ENCODE measurements around the gene PTGR1. TPM values are rescaled to one million over a fixed set of nuclear protein-coding genes. Genes with fewer than 3 reads are reported as not detected.
A peak's percentile ranks its signal among the peaks of the same experiment; 100 is the strongest.
"Not testable (repeated sequence)": the region's sequence is repeated elsewhere in the genome, so short reads cannot be mapped to it uniquely, and the experiment has no call there.

The PTGR1 gene
- total RNA-seq (2014; rRNA removed; shearing (Covaris generic)) = 166 and 176 TPM in 2 replicates

- peak; percentile 93 for DNase-seq (ENCODE audit: low read depth)
Observed at GRCh38 chr9:111599092-111599954, at the start of gene PTGR1. Gene PTGR1 (minus strand): TSS chr9:111599647. CDS start chr9:111597422, 2,225 bp downstream.

GRCh38 chr9:111649016-111649415 lies 49.6 kb upstream of the PTGR1 start:
- DNase-seq (ENCODE audit: low read depth) = no peak

GRCh38 chr9:111648066-111648465 lies 48.6 kb upstream of the PTGR1 start:
- DNase-seq (ENCODE audit: low read depth) = no peak

GRCh38 chr9:111646417-111646816 lies 47.0 kb upstream of the PTGR1 start:
- no peak for DNase-seq (ENCODE audit: low read depth)

GRCh38 chr9:111645806-111646205 lies 46.4 kb upstream of the PTGR1 start:
- peak; percentile 28 for DNase-seq (ENCODE audit: low read depth)

GRCh38 chr9:111644195-111644772 lies 44.8 kb upstream of the PTGR1 start:
- no peak for DNase-seq (ENCODE audit: low read depth)

GRCh38 chr9:111637421-111637950 lies 38.0 kb upstream of the PTGR1 start:
- no peak for DNase-seq (ENCODE audit: low read depth)

- DNase-seq (ENCODE audit: low read depth) = no peak
Observed at GRCh38 chr9:111634860-111635259, 35.4 kb upstream of the PTGR1 start.

- DNase-seq (ENCODE audit: low read depth) = no peak
Observed at GRCh38 chr9:111633389-111633736, 33.9 kb upstream of the PTGR1 start.

GRCh38 chr9:111632695-111633388 lies 33.4 kb upstream of the PTGR1 start:
- no peak for DNase-seq (ENCODE audit: low read depth)

- DNase-seq (ENCODE audit: low read depth) = no peak
Observed at GRCh38 chr9:111632060-111632459, 32.6 kb upstream of the PTGR1 start.

GRCh38 chr9:111631214-111631971 lies 31.9 kb upstream of the PTGR1 start, which contains the start of gene DNAJC25:
Gene DNAJC25 (plus strand): TSS chr9:111631334. CDS start chr9:111631408, 74 bp downstream.
- peak; percentile 100 for DNase-seq (ENCODE audit: low read depth)

GRCh38 chr9:111630964-111631213 lies 31.4 kb upstream of the PTGR1 start:
- DNase-seq (ENCODE audit: low read depth) = no peak

- DNase-seq (ENCODE audit: low read depth) = no peak
Observed at GRCh38 chr9:111630182-111630963, 30.9 kb upstream of the PTGR1 start.

- DNase-seq (ENCODE audit: low read depth) = no peak
Observed at GRCh38 chr9:111628411-111628810, 29.0 kb upstream of the PTGR1 start.

GRCh38 chr9:111627260-111627963 lies 28.0 kb upstream of the PTGR1 start:
- no peak for DNase-seq (ENCODE audit: low read depth)

- DNase-seq (ENCODE audit: low read depth) = peak; percentile 75
Observed at GRCh38 chr9:111622626-111623025, 23.2 kb upstream of the PTGR1 start.

GRCh38 chr9:111621895-111622480 lies 22.5 kb upstream of the PTGR1 start:
- DNase-seq (ENCODE audit: low read depth) = peak; percentile 37

GRCh38 chr9:111617349-111617748 lies 17.9 kb upstream of the PTGR1 start:
- DNase-seq (ENCODE audit: low read depth) = not testable (repeated sequence)

- no peak for DNase-seq (ENCODE audit: low read depth)
Observed at GRCh38 chr9:111615928-111616327, 16.5 kb upstream of the PTGR1 start.
